Mammary epithelial cell (primary cell): ENCODE data around the gene P2RY8.

ENCODE experiments used
- CTCF ChIP-seq, 2 donors: IDR thresholded peaks in 1 of 2; conservative IDR thresholded peaks in 1 of 2; 2 replicates each; pipeline ENCODE4 v1.5.1; 2011 to 2012; ENCODE audit warnings: inconsistent platforms in 2 of 2, low read length in 2 of 2, mild to moderate bottlenecking in 2 of 2, control low read depth in 1 of 2, low read depth in 1 of 2; ENCODE audit not compliant: insufficient read depth in 1 of 2; ENCODE audit errors: extremely low read depth in 1 of 2
- EZH2 ChIP-seq: IDR thresholded peaks from 2 replicates; pipeline ENCODE4 v1.6.1; 2012; ENCODE audit warnings: low read length, inconsistent platforms, borderline replicate concordance

GRCh38 chrX:1582686-1583437, 45.9 kb upstream of the P2RY8 start:
- TF ChIP-seq CTCF (conservative IDR thresholded peaks at IDR 0.05 in 1 of 2, IDR thresholded peaks at IDR 0.05 in 1 of 2; ENCODE audit: extremely low read depth in 1 of 2, insufficient read depth in 1 of 2, low read depth in 1 of 2, low read length in 2 of 2) (no peak), EZH2 (no peak)
